ENCODE results near the gene TMEM138.

- no peak for TF ChIP-seq CTCF (IDR thresholded peaks at IDR 0.05)
- no peak for TF ChIP-seq POLR2A (IDR thresholded peaks at IDR 0.05)
These were observed 39.0 kb downstream of the TMEM138 start for GRCh38 chr11:61401173-61401572.
